K562 (cell line): ENCODE data around the gene APBB2. TPM values are rescaled to one million over a fixed set of nuclear protein-coding genes. Genes with fewer than 3 reads are reported as not detected.

Experiments used
- DIDO1 ChIP-seq: fragments of 450-650 bp; IDR thresholded peaks from 2 replicates; pipeline ENCODE4 v1.6.1; 2016; ENCODE audit warnings: low read depth, missing biosample characterization, missing genetic modification characterization
- ESRRB ChIP-seq: fragments of 250-450 bp; sonication (Bioruptor Pico); IDR thresholded peaks from 2 replicates; pipeline ENCODE4 v1.5.0; 2020; ENCODE audit warnings: mild to moderate bottlenecking, moderate library complexity, borderline replicate concordance
- ETV1 ChIP-seq: fragments of 450-650 bp; conservative IDR thresholded peaks from 2 replicates; pipeline ENCODE4 v1.6.1; 2016; ENCODE audit warnings: missing genetic modification characterization, control low read depth, low read depth, missing compliant biosample characterization
- EZH2 ChIP-seq: IDR thresholded peaks from 2 replicates; pipeline ENCODE4 v1.6.1; 2012; ENCODE audit warnings: low read depth, mild to moderate bottlenecking, inconsistent platforms, low read length, borderline replicate concordance
- FOXP1 ChIP-seq: sonication (generic); formaldehyde crosslinking; IDR thresholded peaks from 2 replicates; pipeline ENCODE4 v1.8.0; 2022; ENCODE audit warnings: mild to moderate bottlenecking, missing genetic modification reagents
- KDM4B ChIP-seq, 2 experiments: fragments of 450-650 bp in 1 of 2; sonication (generic) in 1 of 2; IDR thresholded peaks; 2 replicates each; pipeline ENCODE4 v1.6.1; 2016 to 2017; ENCODE audit warnings: borderline replicate concordance in 2 of 2, antibody characterized with exemption in 1 of 2, low read depth in 1 of 2, mild to moderate bottlenecking in 1 of 2
- RBBP5 ChIP-seq: fragments of 200-600 bp; sonication (generic); IDR thresholded peaks from 2 replicates; pipeline ENCODE4 v1.6.1; 2012; ENCODE audit warnings: borderline replicate concordance, mild to moderate bottlenecking, low read length, control low read depth, inconsistent platforms; ENCODE audit not compliant: insufficient read depth, poor library complexity, severe bottlenecking
- RERE ChIP-seq: sonication (generic); formaldehyde crosslinking; IDR thresholded peaks from 2 replicates; pipeline ENCODE4 v1.8.0; 2023; ENCODE audit warnings: missing genetic modification reagents, mild to moderate bottlenecking, borderline replicate concordance
- SMC3 ChIP-seq: conservative IDR thresholded peaks from 2 replicates; pipeline ENCODE4 v1.6.1; 2011; ENCODE audit warnings: low read depth, low read length, improper control_type of control experiment; ENCODE audit not compliant: insufficient read depth
- TAF15 ChIP-seq: fragments of 200-400 bp; formaldehyde crosslinking; IDR thresholded peaks from 2 replicates; pipeline ENCODE4 v1.6.1; 2017; ENCODE audit warnings: mild to moderate bottlenecking, low read depth, low read length, moderate library complexity
- ZKSCAN3 ChIP-seq: fragments of 250-450 bp; sonication (Bioruptor Pico); IDR thresholded peaks from 2 replicates; pipeline ENCODE4 v1.4.0; 2020
- ZNF395 ChIP-seq: fragments of 200-800 bp; sonication (Bioruptor generic); IDR thresholded peaks from 2 replicates; pipeline ENCODE4 v1.6.1; 2017; ENCODE audit warnings: missing genetic modification characterization, missing compliant biosample characterization
- ZNF444 ChIP-seq: fragments of 250-450 bp; sonication (Bioruptor Pico); IDR thresholded peaks from 2 replicates; pipeline ENCODE4 v1.4.0; 2020; ENCODE audit warnings: mild to moderate bottlenecking, moderate library complexity
- polyA plus RNA-seq, 8 experiments: library from polyadenylated mRNA; depleted of rRNA in 4 of 8; stranded (reverse) in 5 of 8; unstranded in 3 of 8; fragments of >200 nt; fragmentation: Nextera tagmentation in 2 of 8; fragmentation: Illumina TruSeq in 1 of 8; extraction: Ambion mirVana in 2 of 8; extraction: Trizol in 1 of 8; gene quantifications; 2 replicates each; pipeline versions ENCODE4 v1.2.1 to v1.2.3, GENCODE V29; 2011 to 2014; ENCODE audit warnings: inconsistent platforms in 1 of 8, missing spikeins in 1 of 8
- total RNA-seq, 7 experiments: library from RNA; depleted of rRNA in 6 of 7; stranded (reverse); fragments of >200 nt in 6 of 7; fragmentation: Illumina TruSeq in 2 of 7; extraction: Trizol in 2 of 7; gene quantifications; 2 replicates each; pipeline versions ENCODE4 v1.2.1 to v1.2.3, GENCODE V29; 2011 to 2021; ENCODE audit warnings: low replicate concordance in 1 of 7
- TF ChIP-seq, protein P1 (sequence below): IDR thresholded peaks from 2 replicates; pipeline ENCODE4 v1.6.1; 2011; ENCODE audit not compliant: insufficient read length; ENCODE audit errors: extremely low read depth
- TF ChIP-seq, protein P2 (sequence below): sonication (generic); formaldehyde crosslinking; IDR thresholded peaks from 2 replicates; pipeline ENCODE4 v1.8.0; 2022; ENCODE audit warnings: mild to moderate bottlenecking, missing genetic modification reagents
- TF ChIP-seq, protein P3 (sequence below): IDR thresholded peaks from 2 replicates; pipeline ENCODE4 v1.6.1; 2011; ENCODE audit warnings: borderline replicate concordance, low read depth, mild to moderate bottlenecking, moderate library complexity, low read length; ENCODE audit not compliant: insufficient read depth, poor library complexity, severe bottlenecking

Gene APBB2
- total and polyA plus RNA-seq, 9 of the 15 experiments (the other 6 are each of a cell fraction or from before 2014, with no cell fraction given), result 0.08 to 2.1 (median 1.4) TPM

DNA sequence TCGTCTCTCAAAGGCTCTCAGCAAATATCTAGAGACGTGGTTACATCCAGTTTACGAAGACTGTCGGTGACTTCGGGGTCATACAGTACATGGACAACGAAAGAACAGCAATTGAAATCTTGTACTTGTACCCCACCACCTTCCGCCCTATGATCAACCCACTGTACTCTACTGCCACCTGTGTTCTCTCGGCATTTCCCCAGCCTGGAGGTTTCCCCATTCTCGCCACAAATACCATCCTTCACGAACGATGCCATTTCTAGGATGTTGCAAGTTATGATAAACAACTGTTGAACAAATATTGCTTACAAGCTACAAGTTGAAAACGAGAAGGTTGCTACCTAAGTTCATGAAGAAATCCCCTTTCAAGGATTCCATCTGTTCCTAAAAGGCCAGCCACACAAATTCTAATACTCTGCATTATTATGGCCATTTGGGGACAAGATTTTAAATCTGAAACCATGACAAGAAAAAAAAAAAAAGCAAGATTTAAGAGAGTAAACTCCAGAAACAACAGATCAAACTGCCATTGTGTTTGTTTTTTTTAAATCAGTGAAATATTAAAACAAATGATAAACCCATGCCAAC lies 1.6 kb downstream of the APBB2 start (continued):
- TF ChIP-seq SMC3 (no peak), TAF15 (no peak), ESRRB (CRISPR knock-in tag) (no peak), RBBP5 (no peak), ZNF395 (CRISPR knock-in tag) (no peak), FOXP1 (CRISPR knock-in tag) (no peak), KDM4B (IDR thresholded peaks at IDR 0.05; ENCODE audit: borderline replicate concordance in 2 of 2, low read depth in 1 of 2) (no peak), ETV1 (tag) (peak; percentile 37; the same call in 1 of the 2 replicates), ZNF444 (CRISPR knock-in tag) (no peak), DIDO1 (tag) (no peak), RERE (CRISPR knock-in tag) (no peak), EZH2 (0 out of 2 replicates have a peak, but pooled peaks have one; percentile 46), ZKSCAN3 (no peak)
- TF ChIP-seq, protein P1, sequence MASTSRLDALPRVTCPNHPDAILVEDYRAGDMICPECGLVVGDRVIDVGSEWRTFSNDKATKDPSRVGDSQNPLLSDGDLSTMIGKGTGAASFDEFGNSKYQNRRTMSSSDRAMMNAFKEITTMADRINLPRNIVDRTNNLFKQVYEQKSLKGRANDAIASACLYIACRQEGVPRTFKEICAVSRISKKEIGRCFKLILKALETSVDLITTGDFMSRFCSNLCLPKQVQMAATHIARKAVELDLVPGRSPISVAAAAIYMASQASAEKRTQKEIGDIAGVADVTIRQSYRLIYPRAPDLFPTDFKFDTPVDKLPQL, result no peak
- TF ChIP-seq, protein P2, sequence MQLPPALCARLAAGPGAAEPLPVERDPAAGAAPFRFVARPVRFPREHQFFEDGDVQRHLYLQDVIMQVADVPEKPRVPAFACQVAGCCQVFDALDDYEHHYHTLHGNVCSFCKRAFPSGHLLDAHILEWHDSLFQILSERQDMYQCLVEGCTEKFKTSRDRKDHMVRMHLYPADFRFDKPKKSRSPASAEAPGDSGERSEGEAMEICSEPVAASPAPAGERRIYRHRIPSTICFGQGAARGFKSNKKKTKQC, result no peak
- TF ChIP-seq, protein P3, sequence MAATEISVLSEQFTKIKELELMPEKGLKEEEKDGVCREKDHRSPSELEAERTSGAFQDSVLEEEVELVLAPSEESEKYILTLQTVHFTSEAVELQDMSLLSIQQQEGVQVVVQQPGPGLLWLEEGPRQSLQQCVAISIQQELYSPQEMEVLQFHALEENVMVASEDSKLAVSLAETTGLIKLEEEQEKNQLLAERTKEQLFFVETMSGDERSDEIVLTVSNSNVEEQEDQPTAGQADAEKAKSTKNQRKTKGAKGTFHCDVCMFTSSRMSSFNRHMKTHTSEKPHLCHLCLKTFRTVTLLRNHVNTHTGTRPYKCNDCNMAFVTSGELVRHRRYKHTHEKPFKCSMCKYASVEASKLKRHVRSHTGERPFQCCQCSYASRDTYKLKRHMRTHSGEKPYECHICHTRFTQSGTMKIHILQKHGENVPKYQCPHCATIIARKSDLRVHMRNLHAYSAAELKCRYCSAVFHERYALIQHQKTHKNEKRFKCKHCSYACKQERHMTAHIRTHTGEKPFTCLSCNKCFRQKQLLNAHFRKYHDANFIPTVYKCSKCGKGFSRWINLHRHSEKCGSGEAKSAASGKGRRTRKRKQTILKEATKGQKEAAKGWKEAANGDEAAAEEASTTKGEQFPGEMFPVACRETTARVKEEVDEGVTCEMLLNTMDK, result no peak
